CD14-positive monocyte (primary cell): Measurements from ENCODE around the gene AURKAIP1. TPM values are rescaled to one million over a fixed set of nuclear protein-coding genes. Genes with fewer than 3 reads are reported as not detected.

ENCODE experiments used
- DNase-seq, 3 donors: peaks; one replicate each; pipeline ENCODE4 v3.0.0-alpha.2; 2011 to 2022
- H2AFZ ChIP-seq: 2 replicates; pipeline ENCODE4 v1.6.0; 2012; ENCODE audit warnings: mild to moderate bottlenecking, low read depth, low read length, inconsistent platforms; ENCODE audit not compliant: insufficient read depth, poor library complexity, severe bottlenecking
- H3K27ac ChIP-seq, 2 donors: 1 replicate in 1 of 2; 2 replicates in 1 of 2; pipeline ENCODE4 v1.5.1; 2012 to 2013; ENCODE audit warnings: low read length in 2 of 2, control low read depth in 1 of 2, inconsistent platforms in 1 of 2, low read depth in 1 of 2, mild to moderate bottlenecking in 1 of 2
- H3K27me3 ChIP-seq, 2 donors: one replicate each; pipeline versions ENCODE4 v1.6.0 to v1.6.1; 2011 to 2013; ENCODE audit warnings: low read length in 2 of 2; ENCODE audit not compliant: control insufficient read depth in 2 of 2, insufficient read depth in 2 of 2
- H3K36me3 ChIP-seq, 2 donors: replicated peaks in 1 of 2; 1 replicate in 1 of 2; 2 replicates in 1 of 2; pipeline versions ENCODE4 v1.5.1 to v1.6.1; 2012 to 2013; ENCODE audit warnings: low read length in 2 of 2, control low read depth in 1 of 2, inconsistent platforms in 1 of 2, mild to moderate bottlenecking in 1 of 2; ENCODE audit not compliant: insufficient read depth in 2 of 2, control insufficient read depth in 1 of 2
- H3K4me1 ChIP-seq, 2 donors: 1 replicate in 1 of 2; 2 replicates in 1 of 2; pipeline versions ENCODE4 v1.5.1 to v1.6.1; 2012 to 2013; ENCODE audit warnings: low read length in 2 of 2, control low read depth in 1 of 2, inconsistent platforms in 1 of 2, mild to moderate bottlenecking in 1 of 2, moderate library complexity in 1 of 2; ENCODE audit not compliant: insufficient read depth in 2 of 2, control insufficient read depth in 1 of 2
- H3K4me2 ChIP-seq: replicated peaks from 2 replicates; pipeline ENCODE3; 2012; ENCODE audit warnings: low read length, moderate library complexity, mild to moderate bottlenecking; ENCODE audit not compliant: poor library complexity, severe bottlenecking; ENCODE audit errors: extremely low read depth
- H3K4me3 ChIP-seq, 3 experiments: fragments of 200-600 bp in 1 of 3; sonication (generic) in 1 of 3; replicated peaks in 1 of 3; 1 replicate in 2 of 3; 2 replicates in 1 of 3; pipeline ENCODE4 v1.5.1; 2011 to 2013; ENCODE audit warnings: low read length in 3 of 3, mild to moderate bottlenecking in 3 of 3, control low read depth in 2 of 3, low read depth in 2 of 3, inconsistent platforms in 1 of 3, moderate library complexity in 1 of 3
- H3K79me2 ChIP-seq: 2 replicates; pipeline ENCODE4 v1.6.0; 2012; ENCODE audit warnings: mild to moderate bottlenecking, control low read depth, inconsistent platforms, low read length, moderate library complexity; ENCODE audit not compliant: insufficient read depth
- H3K9ac ChIP-seq: 2 replicates; pipeline ENCODE4 v1.6.0; 2017; ENCODE audit warnings: low read length, mild to moderate bottlenecking; ENCODE audit not compliant: insufficient read depth, poor library complexity, severe bottlenecking
- H3K9me3 ChIP-seq, 2 donors: replicated peaks in 1 of 2; 1 replicate in 1 of 2; 2 replicates in 1 of 2; pipeline versions ENCODE4 v1.5.1 to v1.6.1; 2012 to 2013; ENCODE audit warnings: low read length in 2 of 2, control low read depth in 1 of 2; ENCODE audit not compliant: control insufficient read depth in 1 of 2, insufficient read depth in 1 of 2
- H4K20me1 ChIP-seq: 2 replicates; pipeline ENCODE4 v1.6.0; 2012; ENCODE audit warnings: mild to moderate bottlenecking, low read length, control low read depth, moderate library complexity; ENCODE audit not compliant: insufficient read depth
- H3K27ac Mint-ChIP-seq, 7 donors: one replicate each; pipeline ENCODE4 v1.8.0; 2020; ENCODE audit warnings: mild to moderate bottlenecking in 7 of 7, mixed read lengths in 7 of 7, moderate library complexity in 6 of 7, inconsistent platforms in 2 of 7
- H3K27me3 Mint-ChIP-seq, 3 donors: one replicate each; pipeline ENCODE4 v1.8.0; 2021 to 2022; ENCODE audit warnings: low read depth in 3 of 3, mild to moderate bottlenecking in 3 of 3, mixed read lengths in 3 of 3, moderate library complexity in 3 of 3, inconsistent platforms in 1 of 3
- H3K36me3 Mint-ChIP-seq, 2 donors: one replicate each; pipeline ENCODE4 v1.8.0; 2020; ENCODE audit warnings: mixed read lengths in 2 of 2, inconsistent platforms in 1 of 2, mild to moderate bottlenecking in 1 of 2
- H3K4me1 Mint-ChIP-seq: one replicate; pipeline ENCODE4 v1.8.0; 2020; ENCODE audit warnings: mild to moderate bottlenecking, mixed read lengths
- H3K4me3 Mint-ChIP-seq, 2 donors: one replicate each; pipeline ENCODE4 v1.8.0; 2020; ENCODE audit warnings: mild to moderate bottlenecking in 2 of 2, mixed read lengths in 2 of 2, moderate library complexity in 1 of 2
- H3K9me3 Mint-ChIP-seq, 7 donors: one replicate each; pipeline ENCODE4 v1.8.0; 2020 to 2022; ENCODE audit warnings: mixed read lengths in 7 of 7, mild to moderate bottlenecking in 6 of 7, moderate library complexity in 6 of 7, inconsistent platforms in 2 of 7
- CTCF ChIP-seq: fragments of 200-600 bp; IDR thresholded peaks from one replicate; pipeline ENCODE4 v1.8.0; 2022; ENCODE audit warnings: antibody characterized with exemption, mild to moderate bottlenecking
- WGBS: methylation state at CpG from one replicate; pipeline ENCODE4 v1.1.5; 2013; ENCODE audit warnings: missing lambda C conversion rate; ENCODE audit not compliant: insufficient coverage; 5-methylcytosine and 5-hydroxymethylcytosine counted together
- intact Hi-C, 2 donors: fragments of 100-400 bp; cut with micrococcal nuclease; formaldehyde crosslinking; loops; one replicate each; pipeline versions ENCODE4 v1.15.0 to v1.15.1; 2023
- polyA plus RNA-seq, 3 donors: library from polyadenylated mRNA; depleted of rRNA in 1 of 3; unstranded in 2 of 3; stranded (reverse) in 1 of 3; fragments of 300-500 nt in 2 of 3; fragments of >200 nt in 1 of 3; fragmentation: Illumina TruSeq in 2 of 3; gene quantifications; 1 replicate in 2 of 3; 2 replicates in 1 of 3; pipeline ENCODE4 v1.2.3, GENCODE V29; 2012 to 2021

AURKAIP1 gene
- polyA plus RNA-seq, 3 donors: 59.1 to 160 (median 134) TPM

GRCh38 chr1:1354271-1355247 is 20.4 kb downstream of the AURKAIP1 start:
- no peak overlapping the region for H3K9ac ChIP-seq
- H3K4me1 ChIP-seq: no peaks in the 10 kb centered on the region
- no peaks in the 10 kb centered on the region for H3K9me3 ChIP-seq
- Mint-ChIP-seq H3K27ac (peak overlapping the region in 1 of 7 donors; percentile 57), H3K4me1 (peaks cover 4% of the 10 kb centered on the region), H3K4me3 (peak overlapping the region; percentile 24 to 73), H3K36me3 (peaks cover 0 to 6% of the 10 kb centered on the region in 2 donors), H3K9me3 (peaks cover 0 to 10% (median 5%) of the 10 kb centered on the region in 7 donors), H3K27me3 (peaks cover 54 to 83% (median 65%) of the 10 kb centered on the region in 3 donors)
- no peak overlapping the region for H3K27ac ChIP-seq
- H2AFZ ChIP-seq: no peak overlapping the region
- intact Hi-C loops: no loop called here
- peaks cover 11 to 66% of the 10 kb centered on the region in 2 donors for H3K27me3 ChIP-seq
- H3K36me3 ChIP-seq: no peaks in the 10 kb centered on the region
- no peaks in the 10 kb centered on the region for H3K79me2 ChIP-seq
- DNase-seq: no peak
- TF ChIP-seq CTCF: no peak
- no peak overlapping the region for H3K4me3 ChIP-seq
- WGBS: 16% methylated on average over 106 of the region's 116 CpGs
- H3K4me2 ChIP-seq: peak overlapping the region; percentile 15
- H4K20me1 ChIP-seq: peaks cover 2% of the 10 kb centered on the region

GRCh38 chr1:1353389-1354151 is 21.4 kb downstream of the AURKAIP1 start:
- Histone ChIP-seq H2AFZ (no peak overlapping the region), H3K36me3 (no peaks in the 10 kb centered on the region), H3K27me3 (peaks cover 11 to 56% of the 10 kb centered on the region in 2 donors), H3K27ac (no peak overlapping the region), H3K4me2 (no peak overlapping the region), H3K79me2 (no peaks in the 10 kb centered on the region), H3K9ac (no peak overlapping the region), H3K4me1 (peaks cover 0 to 2% of the 10 kb centered on the region in 2 donors), H4K20me1 (peaks cover 2% of the 10 kb centered on the region), H3K4me3 (no peak overlapping the region), H3K9me3 (no peaks in the 10 kb centered on the region)
- intact Hi-C loops: no loop called here
- no peak for DNase-seq
- 26% methylated on average over 14 of the region's 28 CpGs for WGBS
- Mint-ChIP-seq H3K4me3 (peak overlapping the region in 1 of 2 donors; percentile 73), H3K9me3 (peaks cover 0 to 10% (median 5%) of the 10 kb centered on the region in 7 donors), H3K4me1 (peaks cover 4% of the 10 kb centered on the region), H3K36me3 (peaks cover 0 to 6% of the 10 kb centered on the region in 2 donors), H3K27me3 (peaks cover 46 to 73% (median 56%) of the 10 kb centered on the region in 3 donors), H3K27ac (no peak overlapping the region)
- no peak for TF ChIP-seq CTCF
